ENCODE data around the gene MAOA. TPM values are rescaled to one million over a fixed set of nuclear protein-coding genes. Genes with fewer than 3 reads are reported as not detected.

Gene MAOA
- total and polyA plus RNA-seq, 12 donors: 15.5 to 93.0 (median 53.4) TPM

DNA sequence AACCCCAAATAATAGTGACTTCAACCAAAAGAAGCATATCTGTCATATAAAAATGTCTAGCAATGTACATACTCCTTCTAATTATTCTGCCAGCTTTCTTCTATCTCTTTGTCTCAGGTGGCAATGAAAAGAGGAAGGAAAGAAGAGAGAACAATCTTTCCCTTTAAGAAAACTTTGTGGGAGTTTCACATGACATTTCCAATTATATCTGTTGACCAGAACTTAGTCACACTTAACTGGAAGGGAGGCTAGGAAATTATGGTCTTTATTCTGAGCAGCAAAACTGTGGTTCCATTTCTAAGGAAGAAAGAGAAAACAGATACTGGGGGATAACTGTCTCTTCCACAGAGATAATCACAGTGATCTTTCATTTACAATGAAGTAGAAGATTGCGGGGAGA, 12.9 kb upstream of the MAOA start:
- TF ChIP-seq, protein P1, sequence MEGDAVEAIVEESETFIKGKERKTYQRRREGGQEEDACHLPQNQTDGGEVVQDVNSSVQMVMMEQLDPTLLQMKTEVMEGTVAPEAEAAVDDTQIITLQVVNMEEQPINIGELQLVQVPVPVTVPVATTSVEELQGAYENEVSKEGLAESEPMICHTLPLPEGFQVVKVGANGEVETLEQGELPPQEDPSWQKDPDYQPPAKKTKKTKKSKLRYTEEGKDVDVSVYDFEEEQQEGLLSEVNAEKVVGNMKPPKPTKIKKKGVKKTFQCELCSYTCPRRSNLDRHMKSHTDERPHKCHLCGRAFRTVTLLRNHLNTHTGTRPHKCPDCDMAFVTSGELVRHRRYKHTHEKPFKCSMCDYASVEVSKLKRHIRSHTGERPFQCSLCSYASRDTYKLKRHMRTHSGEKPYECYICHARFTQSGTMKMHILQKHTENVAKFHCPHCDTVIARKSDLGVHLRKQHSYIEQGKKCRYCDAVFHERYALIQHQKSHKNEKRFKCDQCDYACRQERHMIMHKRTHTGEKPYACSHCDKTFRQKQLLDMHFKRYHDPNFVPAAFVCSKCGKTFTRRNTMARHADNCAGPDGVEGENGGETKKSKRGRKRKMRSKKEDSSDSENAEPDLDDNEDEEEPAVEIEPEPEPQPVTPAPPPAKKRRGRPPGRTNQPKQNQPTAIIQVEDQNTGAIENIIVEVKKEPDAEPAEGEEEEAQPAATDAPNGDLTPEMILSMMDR (IDR thresholded peaks at IDR 0.05): no peak
- TF ChIP-seq POLR2A (IDR thresholded peaks at IDR 0.05): no peak
- H3K36me3 ChIP-seq (replicated peaks in 1 of 2): no peaks in the 10 kb centered on the region
- H3K27ac ChIP-seq: no peak overlapping the region
- intact Hi-C loops (cut with DNase I): no loop called here
- DNase-seq: no peak
- no peaks in the 10 kb centered on the region for H3K27me3 ChIP-seq
- no peaks in the 10 kb centered on the region for H3K4me1 ChIP-seq (replicated peaks in 1 of 2)
- no peaks in the 10 kb centered on the region for H3K9me3 ChIP-seq (replicated peaks in 1 of 3)
- 80 to 97% (median 92%) methylated on average over 1 of the region's 1 CpG for WGBS, 4 donors
- H3K4me3 ChIP-seq: no peak overlapping the region

DNA sequence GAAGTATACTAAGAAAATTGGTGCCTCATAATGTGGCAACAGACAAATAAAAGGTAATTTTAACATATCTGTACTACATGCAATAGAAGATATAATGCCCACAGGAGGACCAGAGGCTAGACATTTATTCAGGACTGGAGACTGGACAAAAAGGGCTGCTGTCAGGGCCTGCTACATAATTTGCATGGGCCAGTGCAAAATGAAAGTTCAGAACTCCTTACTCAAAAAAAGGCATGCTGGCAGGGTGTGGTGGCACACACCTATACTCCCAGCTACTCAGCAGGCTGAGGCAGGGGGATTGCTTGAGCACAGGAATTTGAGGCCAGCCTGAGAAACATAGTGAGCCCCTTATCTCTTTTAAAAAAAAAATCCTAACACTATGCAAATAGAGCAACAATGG, 12.4 kb upstream of the MAOA start:
- intact Hi-C loops (cut with DNase I): no loop called here

DNA sequence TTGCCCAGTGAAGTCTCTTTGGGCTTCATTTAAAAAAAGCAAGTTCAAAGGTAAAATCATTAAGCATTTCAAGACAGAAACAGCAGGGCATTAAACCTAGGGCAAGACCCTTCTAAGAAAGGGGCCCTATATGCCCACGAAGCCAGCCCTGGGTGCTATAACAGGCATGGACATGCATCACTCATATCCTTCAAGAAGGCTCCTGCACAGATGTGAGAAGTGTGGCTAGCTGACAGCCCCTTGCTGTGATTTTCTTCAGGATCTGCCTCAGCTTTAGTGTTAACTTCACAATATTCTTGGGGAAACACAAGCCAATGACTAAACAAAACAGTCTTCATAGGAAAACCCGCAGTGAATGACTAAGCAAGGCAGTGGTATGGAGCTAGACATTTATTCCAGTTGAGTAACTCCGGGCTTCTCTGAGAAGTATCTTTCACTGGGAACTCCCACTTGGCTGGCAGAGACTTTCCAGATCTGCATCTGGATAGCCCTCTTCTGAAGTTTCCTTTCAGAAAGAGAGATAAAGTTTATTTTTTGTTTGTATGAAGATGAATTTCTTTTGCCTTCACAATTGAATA, 11.9 kb upstream of the MAOA start:
- intact Hi-C loops (cut with DNase I): no loop called here
- H3K36me3 ChIP-seq (replicated peaks in 1 of 2): no peaks in the 10 kb centered on the region
- no peaks in the 10 kb centered on the region for H3K9me3 ChIP-seq (replicated peaks in 1 of 3)
- WGBS, 4 donors: 59 to 76% (median 68%) methylated on average over 2 to 3 of the region's 3 CpGs
- no peaks in the 10 kb centered on the region for H3K4me1 ChIP-seq (replicated peaks in 1 of 2)
- TF ChIP-seq, protein P1 (IDR thresholded peaks at IDR 0.05): no peak
- no peak for TF ChIP-seq POLR2A (IDR thresholded peaks at IDR 0.05)
- no peak for DNase-seq
- no peak overlapping the region for H3K4me3 ChIP-seq
- no peak overlapping the region for H3K27ac ChIP-seq
- no peaks in the 10 kb centered on the region for H3K27me3 ChIP-seq

More for the DNA sequence above, 12.4 kb upstream of the MAOA start:
- Histone ChIP-seq H3K27me3 (no peaks in the 10 kb centered on the region), H3K36me3 (replicated peaks in 1 of 2) (no peaks in the 10 kb centered on the region), H3K4me3 (no peak overlapping the region), H3K27ac (no peak overlapping the region), H3K9me3 (replicated peaks in 1 of 3) (no peaks in the 10 kb centered on the region), H3K4me1 (replicated peaks in 1 of 2) (no peaks in the 10 kb centered on the region)
- DNase-seq: no peak
- TF ChIP-seq, protein P1 (IDR thresholded peaks at IDR 0.05): no peak
- TF ChIP-seq POLR2A (IDR thresholded peaks at IDR 0.05): no peak

DNA sequence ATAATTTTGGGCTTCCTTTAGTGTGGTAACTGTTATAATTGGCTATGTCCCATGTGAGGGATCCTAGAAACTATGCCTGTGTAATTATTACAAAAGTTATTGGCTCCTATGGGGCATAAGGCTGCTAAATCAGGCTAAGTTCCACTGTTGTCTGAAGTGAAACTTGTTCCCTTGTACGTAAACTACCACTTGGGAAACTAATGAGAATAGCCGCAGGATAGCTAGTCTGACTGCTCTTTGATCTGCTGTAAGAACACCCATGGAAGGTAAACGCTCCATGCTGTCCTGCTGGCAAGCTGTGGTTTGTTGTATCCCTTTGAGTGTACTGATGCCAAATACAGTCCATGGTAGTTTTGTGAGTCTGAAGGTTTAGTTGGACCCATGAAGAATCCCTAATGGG, 9.3 kb upstream of the MAOA start:
- Histone ChIP-seq H3K9me3 (replicated peaks in 1 of 3) (no peaks in the 10 kb centered on the region), H3K27me3 (no peaks in the 10 kb centered on the region), H3K4me3 (no peak overlapping the region), H3K36me3 (replicated peaks in 1 of 2) (no peaks in the 10 kb centered on the region), H3K4me1 (replicated peaks in 1 of 2) (no peaks in the 10 kb centered on the region), H3K27ac (no peak overlapping the region)
- 69 to 90% (median 88%) methylated on average over 2 to 3 of the region's 3 CpGs for WGBS, 4 donors
- intact Hi-C loops (cut with DNase I): no loop called here
- DNase-seq: no peak
- TF ChIP-seq, protein P1 (IDR thresholded peaks at IDR 0.05): no peak
- TF ChIP-seq POLR2A (IDR thresholded peaks at IDR 0.05): no peak
